K562 (cell line): ENCODE measurements around the gene SSTR5. TPM values are rescaled to one million over a fixed set of nuclear protein-coding genes. Genes with fewer than 3 reads are reported as not detected.
A peak's percentile ranks its signal among the peaks of the same experiment; 100 is the strongest.

Experiments
- ATAC-seq: fragments of 200-7000 bp; cut with Tn5 transposase; 3 replicates; pipeline ENCODE4 v1.9.1; 2020; ENCODE audit warnings: moderate library complexity
- BruUV-seq: library from RNA; stranded (reverse); fragments of 400-500 nt; replicated peaks from 2 replicates; lab custom pipeline; 2021; lab: Mats Ljungman, UMichigan
- CTCF ChIA-PET: fragments of 300-600 bp; formaldehyde crosslinking; extraction: SDS; loops from one replicate; lab custom pipeline; 2021; ENCODE audit warnings: low intra/inter-chr PET ratio; lab: Yijun Ruan, JAX
- POLR2A ChIA-PET: fragments of 300-600, 350-650 bp; sonication (Branson Sonifier 250); formaldehyde crosslinking; extraction: SDS; loops from one replicate; lab custom pipeline; 2021; ENCODE audit warnings: antibody characterized with exemption, inconsistent platforms; lab: Yijun Ruan, JAX
- DNase-seq, 4 experiments: peaks; one replicate each; pipeline versions ENCODE4 v3.0.0 to v3.0.0-alpha.2; 2011 to 2018; ENCODE audit warnings: low spot score in 3 of 4, mixed read lengths in 3 of 4; ENCODE audit errors: extremely low read depth in 1 of 4
- FAIRE-seq: peaks from 2 replicates; lab custom pipeline; 2011; peaks lifted over from hg19 to GRCh38; lab: Jason Lieb, UNC
- H2AFZ ChIP-seq: 2 replicates; pipeline ENCODE4 v1.6.0; 2011; ENCODE audit warnings: low read depth, low read length, control low read depth, inconsistent platforms
- H3K27ac ChIP-seq: fragments of 200-600 bp; 3 replicates; pipeline ENCODE4 v1.8.0; 2011; ENCODE audit warnings: low read depth, mild to moderate bottlenecking, control low read depth, inconsistent platforms, low read length, moderate library complexity, mixed read lengths; ENCODE audit errors: extremely low read depth
- H3K27me3 ChIP-seq, 2 experiments: fragments of 300-600 bp in 1 of 2; 2 replicates in 1 of 2; 3 replicates in 1 of 2; pipeline versions ENCODE4 v1.6.0 to v1.8.0; 2011; ENCODE audit warnings: inconsistent platforms in 2 of 2, low read length in 2 of 2, mild to moderate bottlenecking in 1 of 2, mixed read lengths in 1 of 2, moderate library complexity in 1 of 2; ENCODE audit not compliant: control insufficient read depth in 2 of 2, insufficient read depth in 2 of 2
- H3K36me3 ChIP-seq: fragments of 300-600 bp; 3 replicates; pipeline ENCODE4 v1.8.0; 2011; ENCODE audit warnings: mild to moderate bottlenecking, low read length, inconsistent platforms; ENCODE audit not compliant: control insufficient read depth, insufficient read depth
- H3K4me1 ChIP-seq, 2 experiments: fragments of 200-600 bp in 1 of 2; replicated peaks in 1 of 2; 2 replicates in 1 of 2; 3 replicates in 1 of 2; pipeline versions ENCODE4 v1.5.1 to v1.8.0; 2011; ENCODE audit warnings: inconsistent platforms in 2 of 2, low read length in 2 of 2, mild to moderate bottlenecking in 1 of 2, mixed read lengths in 1 of 2, moderate library complexity in 1 of 2; ENCODE audit not compliant: control insufficient read depth in 2 of 2, insufficient read depth in 2 of 2
- H3K4me2 ChIP-seq: 2 replicates; pipeline ENCODE4 v1.6.1; 2011; ENCODE audit warnings: low read length, control low read depth, inconsistent platforms, mixed read lengths; ENCODE audit not compliant: insufficient read depth
- H3K4me3 ChIP-seq: fragments of 200-600 bp; sonication (generic), shearing (Covaris generic); 2 replicates; pipeline ENCODE4 v1.5.1; 2016; ENCODE audit warnings: control low read depth, inconsistent platforms
- H3K79me2 ChIP-seq: fragments of 200-600 bp; 3 replicates; pipeline ENCODE4 v1.8.0; 2011; ENCODE audit warnings: low read length, inconsistent platforms; ENCODE audit not compliant: control insufficient read depth, insufficient read depth
- H3K9ac ChIP-seq, 2 experiments: 2 replicates each; pipeline versions ENCODE4 v1.6.0 to v1.6.1; 2011; ENCODE audit warnings: low read depth in 2 of 2, low read length in 2 of 2, control low read depth in 1 of 2, inconsistent platforms in 1 of 2, mild to moderate bottlenecking in 1 of 2, mixed read lengths in 1 of 2; ENCODE audit not compliant: insufficient read depth in 1 of 2
- H3K9me1 ChIP-seq: one replicate; pipeline ENCODE4 v1.6.0; 2011; ENCODE audit warnings: inconsistent platforms, mild to moderate bottlenecking, low read length, moderate library complexity; ENCODE audit not compliant: control insufficient read depth, insufficient read depth
- H3K9me3 ChIP-seq: replicated peaks from 2 replicates; pipeline ENCODE4 v1.5.1; 2011; ENCODE audit warnings: low read depth, low read length, inconsistent platforms; ENCODE audit not compliant: control insufficient read depth, insufficient read depth
- H4K20me1 ChIP-seq: replicated peaks from 2 replicates; pipeline ENCODE4 v1.6.1; 2011; ENCODE audit warnings: low read length, inconsistent platforms, mixed read lengths; ENCODE audit not compliant: control insufficient read depth, insufficient read depth
- ZKSCAN1 ChIP-seq: fragments of 150-350 bp; IDR thresholded peaks from 2 replicates; pipeline ENCODE4 v1.6.1; 2016; ENCODE audit warnings: low read depth, low read length
- WGBS: fragments of 100-300 bp; shearing (Covaris generic); methylation state at CpG from one replicate; pipeline ENCODE4 v1.1.6; 2016; ENCODE audit warnings: low coverage, mixed read lengths; ENCODE audit not compliant: insufficient coverage; ENCODE audit errors: missing lambda C conversion rate; 5-methylcytosine and 5-hydroxymethylcytosine counted together
- in situ Hi-C: fragments of 300-500 bp; cut with MboI; formaldehyde crosslinking; loops from 4 replicates; pipeline ENCODE4 v1.15.0; 2018; ENCODE audit warnings: inconsistent platforms, mixed read lengths
- intact Hi-C: fragments of 100-400 bp; cut with micrococcal nuclease; formaldehyde crosslinking; loops from 2 replicates; pipeline ENCODE4 v1.14.2; 2022
- polyA plus RNA-seq, 8 experiments: library from polyadenylated mRNA; depleted of rRNA in 4 of 8; stranded (reverse) in 5 of 8; unstranded in 3 of 8; fragments of >200 nt; fragmentation: Nextera tagmentation in 2 of 8; fragmentation: Illumina TruSeq in 1 of 8; extraction: Ambion mirVana in 2 of 8; extraction: Trizol in 1 of 8; gene quantifications; 2 replicates each; pipeline versions ENCODE4 v1.2.1 to v1.2.3, GENCODE V29; 2011 to 2014; ENCODE audit warnings: inconsistent platforms in 1 of 8, missing spikeins in 1 of 8
- total RNA-seq, 7 experiments: library from RNA; depleted of rRNA in 6 of 7; stranded (reverse); fragments of >200 nt in 6 of 7; fragmentation: Illumina TruSeq in 2 of 7; extraction: Trizol in 2 of 7; gene quantifications; 2 replicates each; pipeline versions ENCODE4 v1.2.1 to v1.2.3, GENCODE V29; 2011 to 2021; ENCODE audit warnings: low replicate concordance in 1 of 7
- TF ChIP-seq, protein P1 (sequence below), 2 experiments: fragments of 450-650 bp in 1 of 2; IDR thresholded peaks; 2 replicates each; pipeline ENCODE4 v1.6.1; 2011 to 2017; ENCODE audit warnings: low read depth in 2 of 2, antibody characterized with exemption in 1 of 2, borderline replicate concordance in 1 of 2, low read length in 1 of 2, mild to moderate bottlenecking in 1 of 2, mixed read lengths in 1 of 2; ENCODE audit not compliant: control insufficient read depth in 1 of 2

Gene SSTR5
- total and polyA plus RNA-seq, 9 of the 15 experiments (the other 6 are each of a cell fraction or from before 2014, with no cell fraction given), result not detected

DNA sequence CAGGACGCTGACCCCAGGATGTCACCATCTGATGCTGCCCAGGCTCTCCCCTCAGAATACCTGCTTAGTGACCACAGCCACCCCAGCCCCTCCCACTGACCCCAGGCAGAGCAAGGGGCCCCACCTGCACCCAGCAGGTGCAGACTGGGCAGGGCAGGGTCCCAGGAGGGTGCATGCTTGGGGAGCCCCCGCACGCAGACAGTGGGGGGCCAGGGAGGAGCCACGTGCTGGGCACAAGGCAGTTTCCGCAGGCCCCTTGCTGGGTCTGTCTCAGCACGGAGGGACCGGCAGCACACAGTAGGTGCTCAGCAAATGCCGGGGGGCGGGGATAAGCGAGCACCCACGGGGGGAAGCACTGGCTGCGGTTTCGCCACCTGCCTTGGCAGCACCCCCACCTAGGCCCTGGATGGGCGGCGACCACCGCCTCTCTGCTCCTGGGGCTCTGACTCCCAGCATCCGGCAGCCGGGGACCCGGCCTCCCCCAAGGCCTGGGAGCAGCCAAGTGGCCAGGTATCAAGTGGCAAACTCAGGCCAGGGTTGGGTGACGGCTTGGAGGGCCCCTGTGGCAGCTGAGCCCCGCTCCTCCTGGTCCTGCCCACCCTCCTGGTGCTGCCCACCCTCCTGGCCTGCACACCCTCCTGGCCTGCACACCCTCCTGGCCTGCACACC lies 18.7 kb upstream of the SSTR5 start:
- H3K9me3 ChIP-seq, result no peaks in the 10 kb centered on the region
- TF ChIP-seq, protein P1, sequence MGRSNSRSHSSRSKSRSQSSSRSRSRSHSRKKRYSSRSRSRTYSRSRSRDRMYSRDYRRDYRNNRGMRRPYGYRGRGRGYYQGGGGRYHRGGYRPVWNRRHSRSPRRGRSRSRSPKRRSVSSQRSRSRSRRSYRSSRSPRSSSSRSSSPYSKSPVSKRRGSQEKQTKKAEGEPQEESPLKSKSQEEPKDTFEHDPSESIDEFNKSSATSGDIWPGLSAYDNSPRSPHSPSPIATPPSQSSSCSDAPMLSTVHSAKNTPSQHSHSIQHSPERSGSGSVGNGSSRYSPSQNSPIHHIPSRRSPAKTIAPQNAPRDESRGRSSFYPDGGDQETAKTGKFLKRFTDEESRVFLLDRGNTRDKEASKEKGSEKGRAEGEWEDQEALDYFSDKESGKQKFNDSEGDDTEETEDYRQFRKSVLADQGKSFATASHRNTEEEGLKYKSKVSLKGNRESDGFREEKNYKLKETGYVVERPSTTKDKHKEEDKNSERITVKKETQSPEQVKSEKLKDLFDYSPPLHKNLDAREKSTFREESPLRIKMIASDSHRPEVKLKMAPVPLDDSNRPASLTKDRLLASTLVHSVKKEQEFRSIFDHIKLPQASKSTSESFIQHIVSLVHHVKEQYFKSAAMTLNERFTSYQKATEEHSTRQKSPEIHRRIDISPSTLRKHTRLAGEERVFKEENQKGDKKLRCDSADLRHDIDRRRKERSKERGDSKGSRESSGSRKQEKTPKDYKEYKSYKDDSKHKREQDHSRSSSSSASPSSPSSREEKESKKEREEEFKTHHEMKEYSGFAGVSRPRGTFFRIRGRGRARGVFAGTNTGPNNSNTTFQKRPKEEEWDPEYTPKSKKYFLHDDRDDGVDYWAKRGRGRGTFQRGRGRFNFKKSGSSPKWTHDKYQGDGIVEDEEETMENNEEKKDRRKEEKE (IDR thresholded peaks at IDR 0.05; ENCODE audit: borderline replicate concordance in 1 of 2, control insufficient read depth in 1 of 2, low read depth in 2 of 2, low read length in 1 of 2), result no peak
- TF ChIP-seq ZKSCAN1, result peak; percentile 88
- no peak overlapping the region for H3K27ac ChIP-seq
- ATAC-seq (no peak), DNase-seq (no peak), FAIRE-seq (no peak)
- in situ Hi-C loops (loop anchor here (10.0 kb wide), 1 partner anchor 339 kb away; the partner anchor contains the start of gene METRN), intact Hi-C loops (loop anchor here (2.0 kb wide), 1 partner anchor 241 kb away; no protein-coding TSS in a partner anchor)
- no peak overlapping the region for H3K4me2 ChIP-seq
- BruUV-seq, result no TSS peak
- ChIA-PET CTCF (no interaction called here), POLR2A (no interaction called here)
- peaks cover 0 to 46% of the 10 kb centered on the region in 2 experiments; a peak in 2 of 5 replicates for H3K4me1 ChIP-seq
- WGBS, result 10% methylated on average over 11 of the region's 21 CpGs
- no peaks in the 10 kb centered on the region for H3K9me1 ChIP-seq
- no peaks in the 10 kb centered on the region for H3K36me3 ChIP-seq
- no peak overlapping the region for H2AFZ ChIP-seq
- no peak overlapping the region for H3K9ac ChIP-seq
- no peaks in the 10 kb centered on the region for H4K20me1 ChIP-seq
- peaks cover 12 to 34% of the 10 kb centered on the region in 2 experiments; a peak in 3 of 5 replicates for H3K27me3 ChIP-seq
- no peaks in the 10 kb centered on the region for H3K79me2 ChIP-seq
- no peak overlapping the region for H3K4me3 ChIP-seq
